Adrenal gland (tissue), 12 donors: ENCODE measurements around the gene EMX1. TPM values are rescaled to one million over a fixed set of nuclear protein-coding genes. Genes with fewer than 3 reads are reported as not detected.
A peak's percentile ranks its signal among the peaks of the same experiment; 100 is the strongest.

ENCODE experiments used
- DNase-seq, 7 donors: peaks; one replicate each; pipeline ENCODE4 v3.0.0-alpha.2; 2019 to 2020
- H3K27ac ChIP-seq, 5 donors: fragments of 200-600 bp; sonication (generic) in 4 of 5; 1 replicate in 3 of 5; 2 replicates in 2 of 5; pipeline versions ENCODE4 v1.5.1 to v1.8.0; 2016 to 2020; ENCODE audit warnings: mild to moderate bottlenecking in 1 of 5
- H3K27me3 ChIP-seq: fragments of 200-600 bp; 2 replicates; pipeline ENCODE4 v1.8.0; 2021
- H3K36me3 ChIP-seq, 2 donors: fragments of 200-600 bp; replicated peaks in 1 of 2; 1 replicate in 1 of 2; 2 replicates in 1 of 2; pipeline versions ENCODE4 v1.5.1 to v1.8.0; 2018 to 2022
- H3K4me1 ChIP-seq, 2 donors: fragments of 200-600 bp; replicated peaks in 1 of 2; 1 replicate in 1 of 2; 2 replicates in 1 of 2; pipeline versions ENCODE4 v1.5.1 to v1.8.0; 2018 to 2021
- H3K4me3 ChIP-seq, 4 donors: fragments of 200-600 bp; sonication (generic) in 3 of 4; one replicate each; pipeline ENCODE4 v1.5.1; 2016 to 2018
- H3K9me3 ChIP-seq, 3 donors: fragments of 200-600 bp; sonication (generic) in 1 of 3; replicated peaks in 1 of 3; 1 replicate in 2 of 3; 2 replicates in 1 of 3; pipeline versions ENCODE4 v1.5.1 to v1.8.0; 2016 to 2021
- POLR2A ChIP-seq, 2 donors: fragments of 450-650 bp; IDR thresholded peaks; one replicate each; pipeline ENCODE4 v1.6.1; 2017; ENCODE audit warnings: antibody characterized with exemption in 2 of 2, mild to moderate bottlenecking in 2 of 2, moderate library complexity in 1 of 2
- WGBS, 4 donors: extraction: QIAGEN DNeasy Blood & Tissue Kit in 2 of 4; methylation state at CpG; one replicate each; pipeline versions ENCODE4 v1.1.5 to v1.1.7; 2013 to 2017; 5-methylcytosine and 5-hydroxymethylcytosine counted together
- intact Hi-C, 2 donors: fragments of 100-400 bp; cut with DNase I; formaldehyde crosslinking; loops; one replicate each; pipeline versions ENCODE4 v1.14.1 to v1.15.0; 2022 to 2023
- polyA plus RNA-seq, 3 donors: library from polyadenylated mRNA; stranded (reverse); fragments of 200-250 nt in 2 of 3; fragments of 350-450 nt in 1 of 3; fragmentation: Illumina TruSeq in 1 of 3; extraction: RNeasy Lipid Tissue Mini Kit (QIAGEN cat#74804) in 1 of 3; gene quantifications; one replicate each; pipeline ENCODE4 v1.2.3, GENCODE V29; 2013 to 2014
- total RNA-seq, 9 donors: library from RNA; depleted of rRNA in 4 of 9; stranded (reverse); fragments of >200 nt in 4 of 9; fragments of 120-200 nt in 1 of 9; fragmentation: NEBNext Ultra II Directional in 1 of 9; extraction: Animal tissue kit (Norgen Biotek cat#: 25700) in 1 of 9; gene quantifications; one replicate each; pipeline versions ENCODE4 v1.1.0 to v1.2.4, GENCODE V29; 2013 to 2023
- TF ChIP-seq, protein P1 (sequence below), 6 experiments: fragments of 450-650 bp in 4 of 6; fragments of 200-600 bp in 2 of 6; sonication (generic) in 1 of 6; IDR thresholded peaks; 1 replicate in 5 of 6; 2 replicates in 1 of 6; pipeline versions ENCODE4 v1.5.1 to v1.8.0; 2016 to 2021; ENCODE audit warnings: antibody characterized with exemption in 6 of 6, mild to moderate bottlenecking in 2 of 6, moderate library complexity in 1 of 6
- donor health status: healthy with polysubstance abuse.
- donor health status: Bipolar disorder and iron deficiency.
- donor health status: DM: yes; HTN: yes; CAD: no.
- donor health status: DM: no; HTN: no; CAD: no.
- donor health status: DM: no; HTN: no; CAD: no.
- donor health status: DM: yes; HTN: yes; CAD: no.

EMX1 gene
- total and polyA plus RNA-seq, 12 donors, result 0.10 to 0.15 TPM; not detected in 10

DNA sequence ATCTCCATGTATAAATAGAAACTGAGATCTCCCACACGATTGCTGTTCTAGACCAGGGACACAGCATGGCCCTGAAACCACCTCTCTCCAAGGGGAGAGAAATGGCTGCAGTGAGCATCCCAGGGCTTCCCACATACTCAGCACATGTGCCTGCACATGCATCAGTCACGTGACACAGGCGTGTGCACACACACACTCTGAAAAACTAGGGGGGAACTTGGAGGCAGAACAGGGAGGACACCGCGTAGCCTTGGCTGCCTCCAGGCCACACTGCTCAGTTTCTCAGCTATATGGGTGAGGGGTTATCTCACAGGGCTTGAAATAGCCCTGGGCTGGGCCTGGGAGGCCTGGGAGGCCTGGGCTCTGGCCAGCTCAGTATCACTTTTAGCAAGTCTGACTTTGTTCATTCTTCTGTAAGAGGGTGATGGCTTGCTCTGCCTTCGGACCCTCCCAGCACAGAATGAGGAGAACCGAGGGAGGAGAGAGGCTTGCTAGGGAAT lies 66.9 kb downstream of the EMX1 start:
- DNase-seq, result peak in 4 of 7 donors; percentile 24 to 55 (median 30)
- H3K9me3 ChIP-seq, result no peaks in the 10 kb centered on the region
- WGBS, 4 donors, result 67 to 77% (median 75%) methylated on average over 5 to 7 of the region's 7 CpGs
- TF ChIP-seq, protein P1, sequence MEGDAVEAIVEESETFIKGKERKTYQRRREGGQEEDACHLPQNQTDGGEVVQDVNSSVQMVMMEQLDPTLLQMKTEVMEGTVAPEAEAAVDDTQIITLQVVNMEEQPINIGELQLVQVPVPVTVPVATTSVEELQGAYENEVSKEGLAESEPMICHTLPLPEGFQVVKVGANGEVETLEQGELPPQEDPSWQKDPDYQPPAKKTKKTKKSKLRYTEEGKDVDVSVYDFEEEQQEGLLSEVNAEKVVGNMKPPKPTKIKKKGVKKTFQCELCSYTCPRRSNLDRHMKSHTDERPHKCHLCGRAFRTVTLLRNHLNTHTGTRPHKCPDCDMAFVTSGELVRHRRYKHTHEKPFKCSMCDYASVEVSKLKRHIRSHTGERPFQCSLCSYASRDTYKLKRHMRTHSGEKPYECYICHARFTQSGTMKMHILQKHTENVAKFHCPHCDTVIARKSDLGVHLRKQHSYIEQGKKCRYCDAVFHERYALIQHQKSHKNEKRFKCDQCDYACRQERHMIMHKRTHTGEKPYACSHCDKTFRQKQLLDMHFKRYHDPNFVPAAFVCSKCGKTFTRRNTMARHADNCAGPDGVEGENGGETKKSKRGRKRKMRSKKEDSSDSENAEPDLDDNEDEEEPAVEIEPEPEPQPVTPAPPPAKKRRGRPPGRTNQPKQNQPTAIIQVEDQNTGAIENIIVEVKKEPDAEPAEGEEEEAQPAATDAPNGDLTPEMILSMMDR (IDR thresholded peaks at IDR 0.05), result no peak
- TF ChIP-seq POLR2A (IDR thresholded peaks at IDR 0.05), result no peak
- intact Hi-C loops, result loop anchor here in 1 of 2 donors (10.0 kb wide), 1 partner anchor 71 kb away; no protein-coding TSS in a partner anchor
- no peak overlapping the region for H3K4me3 ChIP-seq
- H3K36me3 ChIP-seq, result no peaks in the 10 kb centered on the region
- H3K27ac ChIP-seq, result peak overlapping the region in 1 of 5 donors; percentile 29
- H3K27me3 ChIP-seq, result no peaks in the 10 kb centered on the region
- peaks cover 0 to 27% of the 10 kb centered on the region in 2 donors for H3K4me1 ChIP-seq

Other genes with a start within 250 kb of the EMX1 start
- gene EXOC6B, start 91.5 kb upstream of the EMX1 start, total RNA-seq, result 10 to 100 TPM; 17.2 to 92.6 (median 55.5) TPM
- gene EXOC6B, start 91.5 kb upstream of the EMX1 start, polyA plus RNA-seq, result 10 to 100 TPM in 1 of 3 donors, 1 to 10 TPM in 2; 6.0 to 25.4 (median 9.7) TPM
- 100 to 1,000 TPM in 2 of 9 donors, 10 to 100 TPM in 7; 33.7 to 116 (median 71.3) TPM for gene SPR, start 30.1 kb upstream of the EMX1 start, total RNA-seq
- 10 to 100 TPM; 43.8 to 68.0 (median 66.6) TPM for gene SPR, start 30.1 kb upstream of the EMX1 start, polyA plus RNA-seq
- 10 to 100 TPM; 17.6 to 56.5 (median 35.5) TPM for gene SFXN5, start 154.2 kb downstream of the EMX1 start, total RNA-seq
- 10 to 100 TPM; 12.2 to 34.2 (median 22.6) TPM for gene SFXN5, start 154.2 kb downstream of the EMX1 start, polyA plus RNA-seq
- gene RAB11FIP5, start 195.4 kb downstream of the EMX1 start, total RNA-seq, result 10 to 100 TPM in 8 of 9 donors, 1 to 10 TPM in 1; 3.3 to 38.0 (median 23.8) TPM
- gene RAB11FIP5, start 195.4 kb downstream of the EMX1 start, polyA plus RNA-seq, result 10 to 100 TPM in 1 of 3 donors, 1 to 10 TPM in 2; 8.9 to 46.7 (median 9.6) TPM